SK-N-SH (cell line): ENCODE data around the gene R3HDM4. TPM values are rescaled to one million over a fixed set of nuclear protein-coding genes. Genes with fewer than 3 reads are reported as not detected.

Experiments
- CTCF ChIA-PET: fragments of 300-600, 350-600 bp; formaldehyde crosslinking; extraction: SDS; loops from one replicate; lab custom pipeline; 2021; lab: Yijun Ruan, JAX
- POLR2A ChIA-PET: fragments of 350-600 bp; sonication (Branson Sonifier 250); formaldehyde crosslinking; extraction: SDS; loops from one replicate; lab custom pipeline; 2020; ENCODE audit warnings: antibody characterized with exemption, inconsistent platforms; lab: Yijun Ruan, JAX
- DNase-seq: peaks from one replicate; pipeline ENCODE4 v3.0.0; 2012
- H2AFZ ChIP-seq: fragments of 200-600 bp; sonication (generic); 2 replicates; pipeline ENCODE4 v1.8.1; 2016; ENCODE audit warnings: antibody characterized with exemption, mild to moderate bottlenecking, low read depth
- H3F3A ChIP-seq: fragments of 200-600 bp; sonication (generic); replicated peaks from 2 replicates; pipeline ENCODE3; 2016; ENCODE audit warnings: antibody characterized with exemption, mild to moderate bottlenecking; ENCODE audit not compliant: insufficient read depth
- H3K27ac ChIP-seq, 2 experiments: fragments of 200-500 bp in 1 of 2; fragments of 200-600 bp in 1 of 2; sonication (Bioruptor generic) in 1 of 2; sonication (generic), shearing (Covaris generic) in 1 of 2; 2 replicates each; pipeline versions ENCODE4 v1.5.1 to v1.6.1; 2014 to 2016; ENCODE audit warnings: low read depth in 2 of 2, inconsistent platforms in 1 of 2, low read length in 1 of 2, mild to moderate bottlenecking in 1 of 2, mixed read lengths in 1 of 2
- H3K27me3 ChIP-seq: fragments of 200-600 bp; sonication (generic), shearing (Covaris generic); 2 replicates; pipeline ENCODE4 v1.6.1; 2016; ENCODE audit warnings: mixed run types; ENCODE audit not compliant: insufficient read depth
- H3K36me3 ChIP-seq, 2 experiments: fragments of 200-500 bp in 1 of 2; fragments of 200-600 bp in 1 of 2; sonication (Bioruptor generic) in 1 of 2; sonication (generic) in 1 of 2; replicated peaks in 1 of 2; 2 replicates each; pipeline versions ENCODE3 to v1.5.1; 2014 to 2016; ENCODE audit warnings: low read length in 1 of 2, mild to moderate bottlenecking in 1 of 2; ENCODE audit not compliant: insufficient read depth in 2 of 2, control insufficient read depth in 1 of 2
- H3K4me1 ChIP-seq, 2 experiments: fragments of 200-500 bp in 1 of 2; fragments of 200-600 bp in 1 of 2; sonication (Bioruptor generic) in 1 of 2; sonication (generic), shearing (Covaris generic) in 1 of 2; 2 replicates each; pipeline versions ENCODE4 v1.5.1 to v1.6.1; 2014 to 2016; ENCODE audit warnings: low read depth in 1 of 2, low read length in 1 of 2, mixed run types in 1 of 2; ENCODE audit not compliant: insufficient read depth in 2 of 2, control insufficient read depth in 1 of 2
- H3K4me2 ChIP-seq: fragments of 200-600 bp; sonication (generic), shearing (Covaris generic); 2 replicates; pipeline ENCODE4 v1.6.1; 2017; ENCODE audit warnings: mixed run types
- H3K4me3 ChIP-seq, 2 experiments: fragments of 200-500 bp in 1 of 2; fragments of 200-600 bp in 1 of 2; sonication (Bioruptor generic) in 1 of 2; sonication (generic), shearing (Covaris generic) in 1 of 2; 2 replicates each; pipeline versions ENCODE4 v1.5.1 to v1.8.1; 2014 to 2016; ENCODE audit warnings: low read depth in 2 of 2, inconsistent platforms in 1 of 2, low read length in 1 of 2, mild to moderate bottlenecking in 1 of 2, mixed read lengths in 1 of 2, moderate library complexity in 1 of 2
- H3K79me2 ChIP-seq: fragments of 200-600 bp; sonication (generic); 2 replicates; pipeline ENCODE4 v1.8.1; 2017; ENCODE audit warnings: mild to moderate bottlenecking; ENCODE audit not compliant: insufficient read depth
- H3K9ac ChIP-seq: fragments of 200-600 bp; sonication (generic); 2 replicates; pipeline ENCODE4 v1.6.1; 2017; ENCODE audit warnings: mixed run types
- H3K9me2 ChIP-seq: fragments of 200-600 bp; sonication (generic); 2 replicates; pipeline ENCODE4 v1.6.1; 2017; ENCODE audit warnings: mixed run types
- H3K9me3 ChIP-seq: fragments of 200-600 bp; sonication (generic); 2 replicates; pipeline ENCODE4 v1.6.1; 2017; ENCODE audit warnings: mixed run types, mild to moderate bottlenecking, moderate library complexity
- H4K20me1 ChIP-seq: fragments of 200-600 bp; sonication (generic); 2 replicates; pipeline ENCODE4 v1.6.1; 2017; ENCODE audit warnings: mild to moderate bottlenecking, mixed run types; ENCODE audit not compliant: insufficient read depth
- CHD2 ChIP-seq: fragments of 150-350 bp; IDR thresholded peaks from 2 replicates; pipeline ENCODE4 v1.6.1; 2018; ENCODE audit warnings: low read length; ENCODE audit not compliant: partially characterized antibody
- ELF1 ChIP-seq: IDR thresholded peaks from 2 replicates; pipeline ENCODE4 v1.4.0; 2012
- EP300 ChIP-seq, 2 experiments: IDR thresholded peaks; 2 replicates each; pipeline versions ENCODE4 v1.4.0 to v1.6.1; 2012; ENCODE audit warnings: borderline replicate concordance in 1 of 2, low read depth in 1 of 2, low read length in 1 of 2
- FOXJ3 ChIP-seq: sonication (generic); formaldehyde crosslinking; IDR thresholded peaks from 2 replicates; pipeline ENCODE4 v1.5.1; 2020; ENCODE audit warnings: mild to moderate bottlenecking, missing genetic modification reagents
- GATA2 ChIP-seq: sonication (generic); formaldehyde crosslinking; IDR thresholded peaks from 2 replicates; pipeline ENCODE4 v1.5.0; 2020; ENCODE audit warnings: mild to moderate bottlenecking, missing genetic modification reagents
- MAX ChIP-seq: IDR thresholded peaks from 2 replicates; pipeline ENCODE4 v1.4.0; 2012; ENCODE audit warnings: low read depth
- MXI1 ChIP-seq: IDR thresholded peaks from 2 replicates; pipeline ENCODE4 v1.6.1; 2012; ENCODE audit warnings: mild to moderate bottlenecking, low read depth, low read length, improper control_type of control experiment
- NFIC ChIP-seq: IDR thresholded peaks from 2 replicates; pipeline ENCODE4 v1.4.0; 2012; ENCODE audit warnings: borderline replicate concordance
- RCOR1 ChIP-seq: fragments of 150-350 bp; IDR thresholded peaks from 2 replicates; pipeline ENCODE4 v1.6.1; 2017; ENCODE audit warnings: antibody characterized with exemption, low read length
- RXRA ChIP-seq: IDR thresholded peaks from 2 replicates; pipeline ENCODE4 v1.4.0; 2012; ENCODE audit warnings: low read depth, mild to moderate bottlenecking, borderline replicate concordance
- SIN3A ChIP-seq: IDR thresholded peaks from 2 replicates; pipeline ENCODE4 v1.6.1; 2012; ENCODE audit warnings: low read depth, mild to moderate bottlenecking, low read length, moderate library complexity, borderline replicate concordance
- TAF1 ChIP-seq: IDR thresholded peaks from 2 replicates; pipeline ENCODE4 v1.6.1; 2012; ENCODE audit warnings: low read depth, mild to moderate bottlenecking, low read length, moderate library complexity, borderline replicate concordance
- TCF12 ChIP-seq: IDR thresholded peaks from 2 replicates; pipeline ENCODE4 v1.4.0; 2012
- ZBTB33 ChIP-seq: IDR thresholded peaks from 2 replicates; pipeline ENCODE4 v1.4.0; 2012; ENCODE audit warnings: low read depth, borderline replicate concordance
- WGBS: methylation state at CpG from one replicate; pipeline ENCODE4 v1.1.6; 2017; ENCODE audit warnings: low lambda C conversion rate; 5-methylcytosine and 5-hydroxymethylcytosine counted together
- polyA plus RNA-seq, 3 experiments: library from polyadenylated mRNA; depleted of rRNA; stranded (reverse); fragments of >200 nt; gene quantifications; 2 replicates each; pipeline ENCODE4 v1.2.3, GENCODE V29; 2012
- TF ChIP-seq, protein P1 (sequence below): IDR thresholded peaks from 2 replicates; pipeline ENCODE4 v1.6.1; 2012; ENCODE audit warnings: mild to moderate bottlenecking, low read depth, low read length, moderate library complexity

Gene R3HDM4
- polyA plus RNA-seq, 1 of the 3 experiments (the other 2 are of a cell fraction), result 39.2 TPM

DNA sequence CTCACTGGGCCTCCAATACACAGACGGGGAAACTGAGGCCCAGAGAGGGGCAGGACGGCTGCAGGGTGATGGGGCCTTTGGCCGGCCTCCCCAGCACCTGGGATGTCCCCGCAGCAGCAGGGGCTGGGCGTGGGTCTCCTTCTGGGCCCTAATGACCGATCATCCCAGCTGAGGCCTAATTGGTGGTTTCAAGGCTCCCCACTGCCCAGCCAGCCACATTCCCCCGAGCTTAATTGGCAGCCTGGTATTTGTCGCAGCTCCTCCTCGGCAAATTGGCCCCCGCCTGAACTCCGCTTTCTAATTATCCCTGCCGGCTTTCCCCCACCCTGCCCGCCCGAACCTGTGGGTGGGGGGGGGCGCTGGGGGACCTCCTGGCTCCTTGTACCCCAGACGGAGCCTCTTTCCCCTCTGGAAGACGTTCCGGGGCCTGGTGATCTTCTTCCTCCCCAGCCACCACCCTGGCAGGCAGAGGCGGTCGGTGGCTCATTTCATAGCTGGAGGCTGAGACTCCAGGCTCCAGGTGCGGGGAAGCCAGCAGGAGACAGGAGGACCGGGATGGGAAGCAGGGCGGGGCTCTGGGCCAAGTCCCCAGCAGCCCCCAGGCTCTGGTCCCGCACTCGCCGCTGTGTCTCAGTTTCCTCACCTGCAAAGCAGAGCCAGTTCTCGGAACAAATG, 43.9 kb upstream of the R3HDM4 start:
- POLR2A ChIA-PET, result no interaction called here
- peak overlapping the region; percentile 37; the same call in 1 of the 2 replicates for H3K4me2 ChIP-seq
- no peak overlapping the region for H3K4me3 ChIP-seq
- CTCF ChIA-PET, result interaction anchor here (0.9 to 2.0 kb wide), 5 partner anchors 12 to 92 kb away, joined by 3 to 12 read pairs (median 3); partner anchors contain the start of gene WDR18
- no peak overlapping the region for H2AFZ ChIP-seq
- peaks cover 5 to 21% of the 10 kb centered on the region in 2 experiments; a peak in 2 of 4 replicates for H3K4me1 ChIP-seq
- no peak overlapping the region for H3K9ac ChIP-seq
- H3K9me3 ChIP-seq, result no peaks in the 10 kb centered on the region
- 23% methylated on average over 15 of the region's 27 CpGs for WGBS
- TF ChIP-seq RCOR1 (0 out of 2 replicates have a peak, but pooled peaks have one; percentile 31), GATA2 (CRISPR knock-in tag) (no peak), NFIC (no peak)
- H3K79me2 ChIP-seq, result no peaks in the 10 kb centered on the region
- DNase-seq, result peak; percentile 82
- H3K36me3 ChIP-seq, result peaks cover 0 to 2% of the 10 kb centered on the region in 2 experiments
- no peaks in the 10 kb centered on the region for H3F3A ChIP-seq
- peak overlapping the region in 1 of 2 experiments; percentile 67; a peak in 1 of 4 replicates for H3K27ac ChIP-seq
- H3K9me2 ChIP-seq, result no peaks in the 10 kb centered on the region
- H3K27me3 ChIP-seq, result no peaks in the 10 kb centered on the region
- H4K20me1 ChIP-seq, result peaks cover 24% of the 10 kb centered on the region; the same call in 1 of the 2 replicates

DNA sequence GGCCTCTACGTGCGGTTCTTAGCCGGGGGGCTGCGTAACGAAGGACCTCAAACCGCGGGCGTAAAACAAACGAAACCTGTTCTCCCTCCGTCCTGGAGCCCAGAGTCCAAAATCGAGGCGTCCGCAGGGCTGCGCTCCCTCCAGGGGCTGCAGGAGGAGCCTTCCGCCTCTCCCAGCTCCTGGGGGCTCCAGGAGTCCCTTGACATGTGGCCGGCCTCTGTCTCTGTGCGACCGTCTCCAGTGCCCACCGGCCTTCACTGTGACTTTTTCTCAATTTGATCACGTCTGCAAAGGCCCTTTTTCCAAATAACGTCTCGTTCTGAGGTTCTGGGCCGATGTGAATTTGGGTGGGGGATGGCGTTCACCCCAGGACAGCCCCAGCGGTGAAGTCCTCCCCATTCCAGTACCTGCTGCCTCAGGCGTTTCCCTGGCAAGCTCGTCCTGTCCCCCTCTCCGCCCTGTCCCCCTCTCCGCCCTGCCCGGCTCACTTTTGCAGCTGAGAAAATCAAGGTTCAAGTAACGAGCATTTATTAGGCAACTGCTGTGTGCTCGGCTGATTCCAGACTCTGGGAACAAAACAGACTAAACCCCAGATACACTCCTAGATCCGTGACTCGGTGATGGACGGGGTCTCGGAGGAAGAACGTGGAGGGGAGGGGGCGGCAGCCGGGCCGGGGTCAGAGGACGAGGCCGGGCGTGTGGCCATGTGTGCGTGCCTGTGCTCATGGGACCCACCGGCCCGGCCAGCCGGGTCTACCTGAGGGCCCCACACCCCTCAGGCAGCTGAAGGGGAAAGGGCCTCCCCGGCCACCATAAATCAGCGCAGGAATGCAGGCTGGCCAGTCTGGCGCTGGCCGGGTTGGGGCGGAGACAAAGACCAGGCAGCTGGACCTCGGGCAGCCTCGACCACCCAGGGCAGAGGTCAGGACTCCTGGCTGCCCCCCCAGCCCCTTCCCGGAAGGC, 43.1 kb upstream of the R3HDM4 start:
- DNase-seq, result no peak
- Histone ChIP-seq H3K27ac (peak overlapping the region in 1 of 2 experiments; percentile 67; a peak in 1 of 4 replicates), H3K4me2 (peak overlapping the region; percentile 37; the same call in 1 of the 2 replicates), H3K9ac (no peak overlapping the region), H3K27me3 (no peaks in the 10 kb centered on the region), H3F3A (no peaks in the 10 kb centered on the region), H4K20me1 (peaks cover 24% of the 10 kb centered on the region; the same call in 1 of the 2 replicates), H3K4me3 (no peak overlapping the region), H3K4me1 (peaks cover 5 to 21% of the 10 kb centered on the region in 2 experiments; a peak in 2 of 4 replicates), H3K79me2 (no peaks in the 10 kb centered on the region), H3K9me3 (no peaks in the 10 kb centered on the region), H3K9me2 (no peaks in the 10 kb centered on the region), H2AFZ (no peak overlapping the region), H3K36me3 (no peaks in the 10 kb centered on the region)
- POLR2A ChIA-PET, result no interaction called here
- TF ChIP-seq SIN3A, result no peak
- no peak for TF ChIP-seq FOXJ3 (CRISPR knock-in tag)
- TF ChIP-seq TCF12, result no peak
- TF ChIP-seq CHD2, result no peak
- TF ChIP-seq TAF1, result no peak
- no peak for TF ChIP-seq MXI1
- TF ChIP-seq, protein P1, sequence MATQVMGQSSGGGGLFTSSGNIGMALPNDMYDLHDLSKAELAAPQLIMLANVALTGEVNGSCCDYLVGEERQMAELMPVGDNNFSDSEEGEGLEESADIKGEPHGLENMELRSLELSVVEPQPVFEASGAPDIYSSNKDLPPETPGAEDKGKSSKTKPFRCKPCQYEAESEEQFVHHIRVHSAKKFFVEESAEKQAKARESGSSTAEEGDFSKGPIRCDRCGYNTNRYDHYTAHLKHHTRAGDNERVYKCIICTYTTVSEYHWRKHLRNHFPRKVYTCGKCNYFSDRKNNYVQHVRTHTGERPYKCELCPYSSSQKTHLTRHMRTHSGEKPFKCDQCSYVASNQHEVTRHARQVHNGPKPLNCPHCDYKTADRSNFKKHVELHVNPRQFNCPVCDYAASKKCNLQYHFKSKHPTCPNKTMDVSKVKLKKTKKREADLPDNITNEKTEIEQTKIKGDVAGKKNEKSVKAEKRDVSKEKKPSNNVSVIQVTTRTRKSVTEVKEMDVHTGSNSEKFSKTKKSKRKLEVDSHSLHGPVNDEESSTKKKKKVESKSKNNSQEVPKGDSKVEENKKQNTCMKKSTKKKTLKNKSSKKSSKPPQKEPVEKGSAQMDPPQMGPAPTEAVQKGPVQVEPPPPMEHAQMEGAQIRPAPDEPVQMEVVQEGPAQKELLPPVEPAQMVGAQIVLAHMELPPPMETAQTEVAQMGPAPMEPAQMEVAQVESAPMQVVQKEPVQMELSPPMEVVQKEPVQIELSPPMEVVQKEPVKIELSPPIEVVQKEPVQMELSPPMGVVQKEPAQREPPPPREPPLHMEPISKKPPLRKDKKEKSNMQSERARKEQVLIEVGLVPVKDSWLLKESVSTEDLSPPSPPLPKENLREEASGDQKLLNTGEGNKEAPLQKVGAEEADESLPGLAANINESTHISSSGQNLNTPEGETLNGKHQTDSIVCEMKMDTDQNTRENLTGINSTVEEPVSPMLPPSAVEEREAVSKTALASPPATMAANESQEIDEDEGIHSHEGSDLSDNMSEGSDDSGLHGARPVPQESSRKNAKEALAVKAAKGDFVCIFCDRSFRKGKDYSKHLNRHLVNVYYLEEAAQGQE, result no peak
- TF ChIP-seq MAX, result no peak
- no peak for TF ChIP-seq EP300 (IDR thresholded peaks at IDR 0.05; ENCODE audit: borderline replicate concordance in 1 of 2, low read depth in 1 of 2, low read length in 1 of 2)
- TF ChIP-seq NFIC, result no peak
- no peak for TF ChIP-seq GATA2 (CRISPR knock-in tag)
- no peak for TF ChIP-seq RXRA
- TF ChIP-seq ELF1, result no peak
- TF ChIP-seq ZBTB33, result no peak
- CTCF ChIA-PET, result interaction anchor here (0.9 to 2.0 kb wide), 6 partner anchors 8 to 266 kb away, joined by 3 to 12 read pairs (median 3); partner anchors contain the start of gene WDR18
- WGBS, result 90% methylated on average over 35 of the region's 55 CpGs
